Tongue (tissue), 3 donors: ENCODE data around the gene IRF2. TPM values are rescaled to one million over a fixed set of nuclear protein-coding genes. Genes with fewer than 3 reads are reported as not detected.
A peak's percentile ranks its signal among the peaks of the same experiment; 100 is the strongest.
"Not testable (repeated sequence)": the region's sequence is repeated elsewhere in the genome, so short reads cannot be mapped to it uniquely, and the experiment has no call there.

Experiments used
- DNase-seq: peaks from one replicate; pipeline ENCODE4 v3.0.0-alpha.2; 2015
- small RNA-seq: library from RNA; depleted of rRNA; stranded (forward); fragments of <200 nt; gene quantifications from one replicate; pipeline ENCODE3, GENCODE V24; 2014; ENCODE audit warnings: low replicate concordance
- total RNA-seq: library from RNA; depleted of rRNA; stranded (reverse); fragments of >200 nt; gene quantifications from one replicate; pipeline ENCODE4 v1.2.3, GENCODE V29; 2014

Gene IRF2
- total RNA-seq, 1 donor from 2014 or later, result 26.5 TPM

DNA sequence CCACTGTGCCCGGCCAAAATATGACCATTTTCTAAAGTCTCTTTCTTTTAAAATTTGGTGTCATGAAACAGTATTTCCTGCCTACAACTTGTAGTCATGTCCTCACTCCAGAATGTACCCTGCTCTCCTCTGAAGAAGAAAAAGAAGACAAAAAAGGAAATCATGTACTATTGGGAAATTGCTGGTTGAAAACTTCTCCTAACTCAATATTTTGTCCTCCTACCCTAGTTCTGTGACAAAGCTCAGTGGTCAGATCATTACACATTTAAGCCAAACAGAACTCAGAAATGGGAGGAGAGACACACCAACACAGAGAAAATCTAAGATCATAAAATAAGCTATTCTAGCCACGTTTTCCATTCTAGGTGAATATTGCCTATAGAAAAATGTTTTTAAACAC is 127.7 kb downstream of the IRF2 start:
- no peak for DNase-seq

DNA sequence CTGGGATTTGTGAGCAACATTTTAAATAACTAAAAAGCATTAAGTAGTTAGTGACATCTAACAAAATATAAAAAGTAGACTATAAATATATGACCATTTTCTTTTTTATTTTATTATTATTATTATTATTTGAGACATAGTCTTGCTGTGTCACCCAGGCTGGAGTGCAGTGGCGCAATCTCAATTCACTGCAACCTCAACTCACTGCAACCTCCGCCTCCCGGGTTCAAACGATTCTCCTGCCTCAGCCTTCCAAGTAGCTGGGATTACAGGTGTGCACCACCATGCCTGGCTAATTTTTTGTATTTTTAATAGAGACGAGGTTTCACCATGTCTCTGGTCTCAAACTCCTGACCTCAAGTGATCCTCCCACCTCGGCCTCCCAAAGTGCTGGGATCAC is 128.1 kb downstream of the IRF2 start:
- not testable (repeated sequence) for DNase-seq

DNA sequence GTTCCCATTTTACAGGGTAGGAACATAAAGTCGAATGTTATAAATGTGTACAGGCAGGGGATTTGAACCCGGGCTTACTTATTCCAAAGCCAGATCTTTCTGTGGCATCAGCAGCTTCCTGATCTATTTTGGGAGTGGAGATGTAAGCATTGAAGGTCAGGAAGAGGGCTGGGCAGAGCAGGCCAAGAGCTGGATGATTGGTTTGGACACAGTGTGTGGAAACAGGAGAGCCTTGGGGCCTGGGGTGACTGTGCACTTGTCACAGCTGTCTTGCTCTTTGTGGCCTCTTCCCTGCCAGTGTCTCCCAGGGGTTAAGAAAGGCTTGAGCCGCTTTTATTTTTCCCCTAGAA is 128.8 kb downstream of the IRF2 start:
- peak; percentile 62 for DNase-seq

DNA sequence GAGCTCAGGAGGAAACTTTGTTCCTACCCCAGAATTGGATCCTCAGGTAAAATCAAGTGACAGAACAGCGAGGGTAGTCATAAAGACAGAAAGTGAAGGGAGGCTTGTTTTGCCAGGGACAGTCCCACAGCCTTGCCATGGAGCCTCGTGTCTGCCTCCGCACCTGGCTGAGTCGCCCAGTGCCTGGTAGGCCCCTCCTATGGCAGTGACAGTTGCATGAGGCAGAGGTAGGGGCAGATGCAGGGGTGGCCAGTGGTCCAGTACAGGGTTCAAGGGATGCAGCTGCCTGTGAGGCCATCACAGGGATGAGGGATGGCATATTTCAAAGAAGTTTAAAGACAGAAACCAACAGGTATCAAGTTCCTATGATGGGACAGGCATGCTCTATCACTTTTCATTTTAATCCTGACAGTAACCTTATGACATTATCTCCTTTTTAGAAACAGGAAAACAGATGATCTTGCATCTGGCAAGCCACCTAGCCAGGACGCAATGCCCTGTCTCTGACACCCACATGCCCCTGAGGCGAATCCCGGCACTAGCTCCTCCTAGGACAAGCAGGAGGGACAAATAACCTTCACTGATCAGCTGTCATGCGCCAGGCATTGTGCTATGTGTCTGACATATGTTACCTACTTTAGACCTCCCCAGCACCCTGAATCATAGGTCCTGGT is 129.3 kb downstream of the IRF2 start:
- no peak for DNase-seq

DNA sequence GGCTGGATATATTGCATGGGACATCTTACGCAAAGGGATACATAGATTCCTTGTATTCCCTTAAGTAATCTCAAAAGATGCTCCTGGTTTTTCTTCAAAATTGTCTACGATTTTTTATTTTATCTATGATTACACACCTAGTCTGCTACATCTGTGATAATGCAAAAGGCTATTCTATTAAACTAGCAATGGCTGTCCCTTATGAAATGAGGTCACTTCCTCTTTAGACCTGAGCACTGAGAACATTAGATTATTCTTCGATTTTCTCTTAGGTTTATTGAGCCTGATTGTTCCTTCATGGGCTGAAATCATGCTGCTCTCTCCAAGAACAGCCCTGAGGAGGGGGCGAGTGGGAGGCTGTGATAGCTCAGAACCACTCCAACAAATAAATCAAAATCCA is 129.9 kb downstream of the IRF2 start:
- no peak for DNase-seq

DNA sequence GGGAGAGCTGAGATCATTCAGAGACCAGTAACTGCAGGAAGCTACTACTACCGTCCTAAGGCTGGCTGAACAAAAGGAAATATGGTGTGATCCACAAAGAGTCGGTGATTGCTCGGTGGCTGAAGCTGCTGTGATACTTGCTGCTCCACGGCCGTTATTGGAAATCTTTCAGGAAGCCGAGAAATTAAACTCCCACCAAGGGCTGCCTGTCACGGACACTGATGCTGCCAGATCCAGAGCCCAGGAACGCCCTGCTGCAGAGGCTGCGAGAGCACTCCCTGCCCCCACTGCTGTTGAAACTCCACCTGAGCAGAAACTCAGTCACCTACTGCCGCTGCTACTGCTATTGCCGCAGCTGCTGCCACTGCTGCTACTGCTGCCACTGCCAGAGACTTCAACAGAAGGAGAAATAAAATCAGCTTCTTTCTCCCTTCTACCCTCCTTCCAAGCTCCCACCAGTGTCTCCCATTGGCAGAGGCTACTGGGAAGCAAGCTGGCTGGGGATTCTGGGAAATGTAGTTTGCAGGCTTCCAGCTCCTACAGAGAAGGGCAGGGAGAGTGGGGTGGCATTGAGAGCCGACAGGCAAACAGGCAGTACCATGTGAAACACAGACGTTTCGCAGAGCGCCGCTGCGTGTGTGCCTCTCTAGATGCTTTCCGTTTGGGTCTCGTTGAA is 130.7 kb downstream of the IRF2 start:
- peak; percentile 92 for DNase-seq

DNA sequence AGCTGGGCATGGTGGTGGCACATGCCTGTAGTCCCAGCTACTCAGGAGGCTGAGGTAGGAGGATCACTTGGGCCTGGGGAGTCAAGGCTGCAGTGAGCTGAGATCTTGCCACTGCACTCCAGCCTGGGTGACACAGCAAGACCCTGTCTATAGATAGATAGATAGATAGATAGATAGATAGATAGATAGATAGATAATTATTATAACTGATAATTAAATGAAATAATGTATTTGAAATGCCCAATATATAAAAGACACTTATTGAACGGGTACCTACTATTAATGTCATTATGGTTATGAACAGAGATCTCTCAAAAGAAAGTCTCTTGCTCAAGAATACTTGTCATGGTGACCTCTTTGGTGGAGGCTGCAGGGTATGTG is 131.5 kb downstream of the IRF2 start:
- DNase-seq, result not testable (repeated sequence)

DNA sequence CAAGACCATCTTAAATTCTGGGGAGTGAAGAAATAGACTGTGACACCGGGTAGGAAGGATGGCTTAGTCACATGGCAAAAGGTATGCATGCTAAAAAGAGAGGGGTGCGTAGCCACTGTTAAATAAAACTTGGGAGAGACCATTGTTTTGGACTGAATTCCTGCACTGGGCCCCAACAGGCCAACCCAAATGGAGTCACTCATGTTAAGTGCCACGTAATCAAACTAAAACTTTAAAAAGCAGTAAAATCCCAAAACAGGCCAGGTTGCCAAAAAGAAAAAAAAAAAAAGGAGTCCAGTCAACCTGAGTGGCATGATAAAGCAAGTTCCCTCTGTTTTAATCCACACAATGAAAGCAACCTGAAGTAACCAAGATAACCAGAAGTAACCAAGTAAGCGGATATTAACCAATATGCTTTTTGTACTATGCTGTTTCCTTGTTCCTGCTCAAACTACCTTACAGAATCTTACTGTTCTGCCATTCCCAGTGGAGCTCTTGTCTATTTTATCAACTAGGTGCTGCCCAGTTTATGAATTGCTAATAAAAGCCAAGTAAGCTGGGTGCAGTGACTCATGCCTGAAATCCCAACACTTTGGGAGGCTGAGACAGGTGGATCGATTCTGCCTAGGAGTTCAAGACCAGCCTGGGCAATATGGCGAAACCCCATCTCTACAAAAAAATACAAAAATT is 132.0 kb downstream of the IRF2 start:
- DNase-seq, result no peak

DNA sequence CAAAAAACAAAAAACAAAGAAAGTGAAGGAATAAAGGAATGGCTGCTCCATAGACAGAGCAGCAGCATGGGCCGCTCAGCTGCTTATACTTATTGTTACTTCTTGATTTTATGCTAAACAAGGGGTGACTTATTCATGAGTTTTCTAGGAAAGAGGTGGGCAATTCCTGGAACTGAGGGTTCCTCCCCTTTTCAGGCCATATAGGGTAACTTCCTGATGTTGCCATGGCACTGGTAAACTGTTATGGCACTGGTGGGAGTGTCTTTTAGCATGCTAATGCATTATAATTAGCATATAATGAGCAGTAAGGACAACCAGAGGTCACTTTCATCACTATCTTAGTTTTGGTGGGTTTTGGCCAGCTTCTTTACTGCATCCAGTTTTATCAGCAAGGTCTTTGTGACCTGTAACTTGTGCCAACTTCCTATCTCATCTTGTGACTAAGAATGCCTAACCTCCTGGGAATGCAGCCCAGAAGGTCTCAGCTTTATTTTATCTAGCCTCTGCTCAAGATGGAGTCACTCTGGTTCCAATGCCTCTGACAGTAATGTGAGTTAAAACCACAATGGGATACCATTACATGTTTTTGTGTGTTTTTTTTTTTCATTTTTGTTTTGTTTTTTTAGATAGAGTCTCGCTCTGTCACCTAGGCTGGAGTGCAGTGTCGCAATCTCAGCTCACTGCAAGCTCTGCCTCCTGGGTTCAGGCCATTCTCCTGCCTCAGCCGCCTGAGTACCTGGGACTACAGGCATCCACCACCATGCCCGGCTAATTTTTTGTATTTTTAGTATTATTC is 134.8 kb downstream of the IRF2 start:
- not testable (repeated sequence) for DNase-seq

DNA sequence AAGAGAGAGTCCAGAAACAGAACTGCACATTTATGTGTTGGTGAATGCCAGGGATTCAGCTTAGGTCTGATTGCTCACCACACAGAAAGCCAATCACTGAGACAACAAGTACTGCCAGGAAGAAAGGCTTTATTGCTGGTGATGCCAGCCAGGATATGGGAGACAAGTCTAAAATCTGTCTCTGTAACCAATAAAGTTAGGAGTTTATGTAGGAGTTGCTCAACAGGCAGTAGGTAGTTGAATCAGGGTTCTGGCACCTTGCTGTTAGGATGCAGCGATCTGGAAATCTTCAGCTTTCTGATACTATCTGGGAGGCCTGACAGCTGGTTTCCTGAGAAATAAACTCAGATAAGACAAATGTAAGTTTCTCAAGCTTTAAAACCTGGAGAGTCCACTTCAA is 136.4 kb downstream of the IRF2 start:
- no peak for DNase-seq

Small RNAs within 50 kb of the gene (small RNA-seq; reads per million reads assigned to genes)
- not detected for gene RF00152

Other genes starting within 250 kb of the IRF2 start
- gene CASP3, start 174.9 kb upstream of the IRF2 start, total RNA-seq, result 54.6 TPM
- 33.0 TPM for gene PRIMPOL, start 175.2 kb upstream of the IRF2 start, total RNA-seq